Pancreas (tissue), 10 donors: ENCODE measurements around the gene GALNT10. TPM values are rescaled to one million over a fixed set of nuclear protein-coding genes. Genes with fewer than 3 reads are reported as not detected.
"Not testable (repeated sequence)": the region's sequence is repeated elsewhere in the genome, so short reads cannot be mapped to it uniquely, and the experiment has no call there.

Experiments
- ATAC-seq, 4 donors: fragments of 200-7000 bp; cut with Tn5 transposase; one replicate each; pipeline versions ENCODE4 v1.8.0 to v1.9.1; 2020; ENCODE audit warnings: mild to moderate bottlenecking in 4 of 4, moderate library complexity in 4 of 4
- DNase-seq, 6 donors: peaks; one replicate each; pipeline ENCODE4 v3.0.0-alpha.2; 2020
- FAIRE-seq: peaks from 2 replicates; lab custom pipeline; 2012; peaks lifted over from hg19 to GRCh38; lab: Jason Lieb, UNC
- H3K27ac ChIP-seq, 4 donors: fragments of 200-600 bp; sonication (generic); 1 replicate in 3 of 4; 2 replicates in 1 of 4; pipeline versions ENCODE4 v1.5.0 to v1.8.0; 2020
- H3K27me3 ChIP-seq, 4 donors: fragments of 200-600 bp; one replicate each; pipeline ENCODE4 v1.8.0; 2021
- H3K36me3 ChIP-seq, 3 donors: fragments of 200-600 bp; sonication (generic) in 1 of 3; one replicate each; pipeline versions ENCODE4 v1.5.0 to v1.8.0; 2020 to 2021
- H3K4me1 ChIP-seq, 3 donors: fragments of 200-600 bp; one replicate each; pipeline ENCODE4 v1.8.0; 2021
- H3K4me3 ChIP-seq, 4 donors: fragments of 200-600 bp; sonication (generic) in 2 of 4; one replicate each; pipeline versions ENCODE4 v1.5.0 to v1.8.0; 2020 to 2021
- H3K9me3 ChIP-seq, 4 donors: fragments of 200-600 bp; one replicate each; pipeline ENCODE4 v1.8.0; 2021
- CTCF ChIP-seq, 4 donors: fragments of 200-600 bp; sonication (generic) in 3 of 4; IDR thresholded peaks; one replicate each; pipeline versions ENCODE4 v1.5.0 to v1.8.0; 2021; ENCODE audit warnings: antibody characterized with exemption in 4 of 4
- WGBS, 2 donors: extraction: QIAGEN DNeasy Blood & Tissue Kit; methylation state at CpG; one replicate each; pipeline ENCODE4 v1.1.7; 2013; 5-methylcytosine and 5-hydroxymethylcytosine counted together
- intact Hi-C, 3 donors: fragments of 100-400 bp; cut with DNase I; formaldehyde crosslinking; loops; one replicate each; pipeline versions ENCODE4 v1.11.1 to v1.14.2; 2022
- polyA plus RNA-seq, 2 donors: library from polyadenylated mRNA; stranded (reverse); fragments of 200-250 nt; gene quantifications; one replicate each; pipeline ENCODE4 v1.2.3, GENCODE V29; 2013
- total RNA-seq, 6 donors: library from RNA; stranded (reverse); fragmentation: NEBNext Ultra II Directional in 4 of 6; extraction: Animal tissue kit (Norgen Biotek cat#: 25700) in 4 of 6; gene quantifications; one replicate each; pipeline versions ENCODE4 v1.2.1 to v1.2.4, GENCODE V29; 2021 to 2023
- donor health status: healthy with polysubstance abuse.
- donor health status: DM: no; HTN: no; CAD: no; lungs with moderate emphysema.
- donor health status: DM: no; HTN: no; CAD: no.
- donor health status: control.
- donor health status: control.
- donor health status: Bipolar disorder and iron deficiency.
- donor health status: DM: yes; HTN: yes; CAD: no.
- donor health status: DM: no; HTN: no; CAD: no.
- donor health status: DM: no; HTN: no; CAD: no.
- donor health status: DM: yes; HTN: yes; CAD: no.

Gene GALNT10
- total and polyA plus RNA-seq, 8 donors, result 4.4 to 23.1 (median 13.4) TPM

GRCh38 chr5:154355129-154355611, 164.6 kb downstream of the GALNT10 start:
- ATAC-seq, result peak in 1 of 4 donors; percentile 30
- Histone ChIP-seq H3K4me1 (no peaks in the 10 kb centered on the region), H3K27me3 (no peaks in the 10 kb centered on the region), H3K36me3 (no peaks in the 10 kb centered on the region), H3K4me3 (no peak overlapping the region), H3K27ac (no peak overlapping the region), H3K9me3 (no peaks in the 10 kb centered on the region)
- FAIRE-seq, result no peak
- no peak for DNase-seq
- 64 to 69% methylated on average over 5 of the region's 5 CpGs for WGBS, 2 donors
- intact Hi-C loops, result no loop called here
- no peak for TF ChIP-seq CTCF (IDR thresholded peaks at IDR 0.05)

GRCh38 chr5:154356020-154356655, 165.6 kb downstream of the GALNT10 start:
- ATAC-seq, result no peak
- WGBS, 2 donors, result 58 to 65% methylated on average over 4 of the region's 4 CpGs
- intact Hi-C loops, result no loop called here

DNA sequence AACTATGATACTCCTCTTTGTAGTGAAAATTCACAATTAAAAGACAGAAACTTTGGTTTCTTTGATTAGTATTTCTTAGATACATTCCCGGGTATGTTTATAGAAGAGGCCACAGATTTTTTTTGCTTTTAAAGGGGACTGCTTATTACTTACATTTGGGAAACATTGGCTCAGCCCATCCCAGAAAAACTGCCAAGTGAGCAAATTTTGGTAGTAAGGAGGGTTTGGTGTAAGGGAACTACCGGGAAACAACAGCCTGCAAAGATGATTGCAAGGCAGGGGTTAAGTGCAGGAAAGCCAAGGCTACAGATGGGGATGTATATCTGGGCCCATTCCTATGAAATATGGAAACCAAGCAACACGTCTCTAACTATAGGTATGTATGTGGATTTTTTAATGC, 166.4 kb downstream of the GALNT10 start:
- Histone ChIP-seq H3K27ac (no peak overlapping the region), H3K9me3 (no peaks in the 10 kb centered on the region), H3K4me1 (no peaks in the 10 kb centered on the region), H3K27me3 (no peaks in the 10 kb centered on the region), H3K36me3 (no peaks in the 10 kb centered on the region), H3K4me3 (no peak overlapping the region)
- FAIRE-seq (no peak), ATAC-seq (no peak), DNase-seq (no peak)
- WGBS, 2 donors, result 88 to 92% methylated on average over 3 of the region's 3 CpGs
- no peak for TF ChIP-seq CTCF (IDR thresholded peaks at IDR 0.05)
- intact Hi-C loops, result no loop called here

More at GRCh38 chr5:154356020-154356655, 165.6 kb downstream of the GALNT10 start:
- DNase-seq (no peak), FAIRE-seq (no peak)
- H3K4me3 ChIP-seq, result no peak overlapping the region
- no peaks in the 10 kb centered on the region for H3K4me1 ChIP-seq
- H3K27me3 ChIP-seq, result no peaks in the 10 kb centered on the region
- no peak overlapping the region for H3K27ac ChIP-seq
- TF ChIP-seq CTCF (IDR thresholded peaks at IDR 0.05), result no peak
- no peaks in the 10 kb centered on the region for H3K9me3 ChIP-seq
- no peaks in the 10 kb centered on the region for H3K36me3 ChIP-seq

- ATAC-seq (peak in 3 of 4 donors; percentile 22 to 60 (median 46)), FAIRE-seq (no peak), DNase-seq (no peak)
- peak overlapping the region in 1 of 4 donors; percentile 5 for H3K27ac ChIP-seq
- no peaks in the 10 kb centered on the region for H3K4me1 ChIP-seq
- intact Hi-C loops, result no loop called here
- H3K27me3 ChIP-seq, result no peaks in the 10 kb centered on the region
- H3K36me3 ChIP-seq, result no peaks in the 10 kb centered on the region
- no peak for TF ChIP-seq CTCF (IDR thresholded peaks at IDR 0.05)
- no peaks in the 10 kb centered on the region for H3K9me3 ChIP-seq
- WGBS, 2 donors, result 66 to 67% methylated on average over 11 of the region's 11 CpGs
- H3K4me3 ChIP-seq, result no peak overlapping the region
Observed at GRCh38 chr5:154358516-154359220, 168.1 kb downstream of the GALNT10 start.

GRCh38 chr5:154359221-154359573, 168.7 kb downstream of the GALNT10 start:
- intact Hi-C loops, result no loop called here
- H3K4me1 ChIP-seq, result no peaks in the 10 kb centered on the region
- FAIRE-seq (no peak), DNase-seq (no peak), ATAC-seq (peak in 3 of 4 donors; percentile 20 to 48 (median 38))
- TF ChIP-seq CTCF (IDR thresholded peaks at IDR 0.05), result no peak
- no peaks in the 10 kb centered on the region for H3K27me3 ChIP-seq
- H3K27ac ChIP-seq, result peak overlapping the region in 2 of 4 donors; percentile 5 to 17
- H3K36me3 ChIP-seq, result no peaks in the 10 kb centered on the region
- no peak overlapping the region for H3K4me3 ChIP-seq
- 58 to 69% methylated on average over 4 of the region's 4 CpGs for WGBS, 2 donors
- no peaks in the 10 kb centered on the region for H3K9me3 ChIP-seq

GRCh38 chr5:154360241-154360640, 169.7 kb downstream of the GALNT10 start:
- H3K4me1 ChIP-seq, H3K27me3 ChIP-seq, H3K27ac ChIP-seq, H3K4me3 ChIP-seq, ATAC-seq, H3K9me3 ChIP-seq, intact Hi-C loops, DNase-seq, FAIRE-seq, H3K36me3 ChIP-seq: not testable (repeated sequence)
- 94 to 97% methylated on average over 7 of the region's 7 CpGs for WGBS, 2 donors
